ENCODE results near the gene FBXO28. TPM values are rescaled to one million over a fixed set of nuclear protein-coding genes. Genes with fewer than 3 reads are reported as not detected.

FBXO28 gene
- total RNA-seq, 2 experiments from 2014 or later: 28.6 to 29.1 TPM

DNA sequence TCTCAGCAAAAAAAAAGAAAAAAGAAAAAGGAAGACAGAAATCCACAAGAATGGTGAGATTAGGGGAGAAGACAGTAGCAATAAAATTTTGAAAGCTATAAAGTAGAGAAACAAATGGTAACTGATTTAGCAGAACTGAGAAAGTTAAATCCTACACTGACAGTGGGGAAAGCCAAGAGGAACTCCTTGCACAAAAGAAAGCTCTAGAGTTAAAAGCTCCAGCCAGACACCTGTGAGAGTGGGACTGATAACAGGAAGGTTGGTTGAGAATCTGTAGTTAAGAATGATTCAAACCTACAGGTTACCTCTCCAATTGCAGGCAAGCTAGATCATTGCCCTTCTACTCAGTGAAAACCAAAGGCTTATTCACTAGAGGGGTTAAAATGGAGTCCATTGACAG, 23.6 kb downstream of the FBXO28 start:
- CTCF ChIA-PET: no interaction called here

GRCh38 chr1:224138198-224138597, 24.3 kb downstream of the FBXO28 start:
- ChIA-PET CTCF (no interaction called here), POLR2A (no interaction called here)

More for the DNA sequence above, 23.6 kb downstream of the FBXO28 start:
- POLR2A ChIA-PET: no interaction called here

DNA sequence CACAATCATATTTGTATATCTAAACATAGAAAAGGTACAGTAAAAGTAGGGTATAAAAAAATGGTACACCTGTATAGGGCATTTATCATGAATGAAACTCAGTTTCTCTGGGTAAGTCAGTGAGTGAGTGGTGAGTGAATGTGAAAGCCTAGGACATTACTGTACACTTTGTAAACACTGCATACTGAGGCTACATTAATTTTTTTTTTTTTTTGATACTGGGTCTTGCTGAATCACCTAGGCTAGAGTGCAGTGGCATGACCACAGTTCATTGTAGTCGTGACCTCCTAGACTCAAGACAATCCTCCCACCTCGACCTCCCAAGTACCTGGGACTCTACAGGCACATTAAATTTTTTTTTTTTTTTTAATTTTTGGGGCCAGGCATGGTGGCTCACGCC, 27.8 kb downstream of the FBXO28 start:
- CTCF ChIA-PET: interaction anchor here (1.2 kb wide), 1 partner anchor 316 kb away, joined by 4 read pairs; no protein-coding TSS in a partner anchor
- POLR2A ChIA-PET: no interaction called here

DNA sequence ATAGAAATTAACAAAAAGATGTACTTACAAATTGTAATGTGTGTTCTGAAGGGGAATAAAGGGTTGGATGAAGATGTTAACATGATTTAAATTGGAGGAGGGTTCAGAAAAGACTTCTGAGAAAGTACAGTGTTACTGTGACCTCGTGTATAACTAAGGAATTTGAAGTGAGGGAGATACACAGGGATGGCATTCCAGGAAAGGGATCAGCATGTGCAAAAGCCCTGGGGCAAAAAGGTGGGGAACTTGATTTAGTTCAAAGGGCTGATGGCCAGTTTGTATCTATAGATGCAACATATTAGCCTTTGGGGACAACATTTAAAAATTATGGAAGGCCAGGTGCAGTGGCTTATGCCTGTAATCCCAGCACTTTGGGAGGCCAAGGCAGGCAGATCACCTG, 35.8 kb downstream of the FBXO28 start:
- POLR2A ChIA-PET: no interaction called here
- CTCF ChIA-PET: no interaction called here

DNA sequence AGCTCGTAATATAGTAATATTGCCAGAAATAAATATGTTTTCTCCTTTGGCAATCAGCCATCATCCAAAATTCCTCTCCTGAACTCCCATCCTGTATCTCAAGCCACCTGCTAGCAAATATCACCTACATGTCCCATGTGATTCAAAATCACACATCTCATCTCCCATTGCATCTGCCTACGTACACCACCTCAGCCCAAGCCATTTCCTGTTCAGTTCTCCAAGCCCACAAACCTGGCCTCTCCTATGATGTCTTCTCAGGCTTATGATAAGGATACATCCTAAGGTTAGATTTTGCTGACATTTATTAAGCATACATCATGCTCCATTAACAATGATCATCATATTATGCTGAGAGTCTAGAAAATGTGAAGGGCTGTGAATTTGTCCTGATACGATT, 37.2 kb downstream of the FBXO28 start:
- CTCF ChIA-PET: no interaction called here
- POLR2A ChIA-PET: no interaction called here

DNA sequence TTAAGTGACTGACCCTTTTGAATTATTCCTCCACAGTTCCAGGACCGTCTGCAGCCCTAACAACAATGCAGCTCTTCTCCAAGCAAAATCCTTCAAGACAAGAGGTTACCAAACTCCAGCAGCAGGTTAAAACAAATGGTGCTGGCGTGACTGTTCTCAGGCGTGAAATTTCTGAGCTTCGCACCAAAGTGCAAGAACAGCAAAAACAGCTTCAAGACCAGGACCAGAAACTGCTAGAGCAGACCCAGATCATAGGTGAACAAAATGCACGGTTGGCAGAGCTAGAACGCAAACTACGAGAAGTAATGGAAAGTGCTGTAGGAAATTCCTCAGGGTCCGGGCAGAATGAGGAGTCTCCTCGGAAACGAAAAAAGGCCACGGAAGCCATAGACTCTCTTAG, 43.4 kb downstream of the FBXO28 start:
- POLR2A ChIA-PET: no interaction called here
- CTCF ChIA-PET: no interaction called here

DNA sequence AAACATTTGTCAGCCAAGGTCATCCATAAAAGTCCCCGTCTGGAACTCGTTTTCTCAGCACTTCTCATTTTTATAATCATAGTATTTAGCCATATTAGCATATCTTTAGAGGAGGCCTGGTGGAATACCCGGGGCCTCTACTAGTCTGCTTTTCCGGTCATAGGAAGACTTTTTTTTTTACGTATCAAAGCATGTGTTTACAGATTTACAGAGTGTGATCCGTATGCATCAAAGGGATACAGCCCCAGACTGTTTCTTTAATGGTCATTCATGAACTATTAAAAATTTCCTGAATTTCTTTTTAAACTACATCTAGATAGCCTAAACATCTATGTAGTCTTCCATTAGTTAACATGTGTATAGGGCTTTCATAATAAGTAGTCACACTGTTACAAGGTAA, 45.6 kb downstream of the FBXO28 start:
- POLR2A ChIA-PET: no interaction called here
- CTCF ChIA-PET: no interaction called here

DNA sequence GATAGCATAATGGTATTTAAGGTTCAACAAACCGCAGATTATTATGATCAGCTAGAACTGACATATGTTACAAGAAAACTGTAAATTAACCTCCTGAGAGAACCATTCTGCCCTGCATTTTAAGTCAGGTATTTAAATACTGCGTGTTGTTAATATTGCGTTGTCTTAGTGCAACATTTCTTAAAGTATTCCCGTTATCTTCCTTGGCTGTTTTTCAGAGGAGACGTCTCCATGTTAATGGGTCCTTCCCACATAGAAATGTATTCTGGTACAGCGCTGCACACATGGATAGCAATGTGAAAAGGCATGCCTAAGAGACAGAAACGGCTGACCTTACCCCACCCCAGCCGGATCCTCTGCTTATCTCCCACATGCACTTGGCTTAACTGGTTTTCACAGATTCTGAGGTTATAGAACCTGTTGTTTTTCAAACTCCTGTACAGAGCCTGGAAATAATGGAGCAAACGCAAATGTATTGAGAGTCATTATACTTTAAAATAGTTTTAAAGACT, 46.3 kb downstream of the FBXO28 start:
- POLR2A ChIA-PET: no interaction called here

DNA sequence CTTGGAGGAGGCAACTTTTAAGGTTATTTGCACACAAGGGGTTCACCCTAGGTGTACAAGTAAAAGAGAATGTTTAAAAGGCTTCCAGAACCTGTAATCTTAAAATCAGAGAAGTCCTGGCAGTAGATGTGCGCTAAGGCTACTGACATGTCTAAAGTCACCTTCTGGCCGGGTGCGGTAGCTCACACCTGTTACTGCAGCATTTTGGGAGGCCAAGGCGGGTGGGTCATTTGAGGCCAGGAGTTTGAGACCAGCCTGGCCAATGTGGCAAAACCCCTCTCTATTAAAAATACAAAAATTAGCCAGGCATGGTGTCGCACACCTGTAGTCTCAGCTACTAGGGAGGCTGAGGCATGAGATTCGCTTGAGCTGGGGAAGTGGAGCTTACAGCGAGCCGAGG, 48.9 kb downstream of the FBXO28 start:
- CTCF ChIA-PET: no interaction called here
- POLR2A ChIA-PET: no interaction called here

More for the DNA sequence above, 46.3 kb downstream of the FBXO28 start:
- CTCF ChIA-PET: no interaction called here

- ChIA-PET CTCF (no interaction called here), POLR2A (no interaction called here)
These were observed 49.4 kb downstream of the FBXO28 start for GRCh38 chr1:224163311-224163710.

- CTCF ChIA-PET: interaction anchor here (1.0 to 1.2 kb wide), 2 partner anchors 12 to 37 kb away, joined by 3 to 5 read pairs; no protein-coding TSS in a partner anchor
- POLR2A ChIA-PET: interaction anchor here (1.2 kb wide), 1 partner anchor 13 kb away, joined by 7 read pairs; no protein-coding TSS in a partner anchor
These were observed 55.0 kb downstream of the FBXO28 start for GRCh38 chr1:224168859-224169380.

DNA sequence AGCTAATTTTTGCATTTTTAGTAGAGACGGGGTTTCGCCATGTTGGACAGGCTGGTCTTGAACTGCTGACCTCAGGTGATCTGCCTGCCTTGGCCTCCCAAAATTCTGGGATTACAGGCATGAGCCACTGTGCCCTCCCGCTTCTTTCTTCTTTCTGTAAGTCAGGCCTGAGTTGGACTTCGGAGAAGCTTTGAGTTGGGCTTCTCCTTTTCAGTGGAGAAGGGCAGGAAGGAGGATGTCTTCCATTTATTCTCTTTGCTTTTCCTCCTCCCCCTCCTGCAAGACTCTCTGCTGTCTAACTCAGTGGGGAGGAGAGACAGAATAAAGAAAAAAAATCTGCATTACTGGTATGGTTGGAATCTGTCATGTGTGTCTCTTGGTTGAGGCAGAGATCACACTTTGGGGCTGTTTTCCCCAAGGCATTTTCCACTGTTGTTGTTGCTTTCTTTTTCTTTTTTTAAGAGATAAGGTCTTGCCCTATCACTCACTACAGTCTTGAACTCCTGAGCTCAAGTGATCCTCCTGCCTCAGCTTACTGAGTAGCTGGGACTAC, 55.9 kb downstream of the FBXO28 start:
- CTCF ChIA-PET: interaction anchor here (1.0 to 1.2 kb wide), 2 partner anchors 11 to 36 kb away, joined by 3 to 5 read pairs; no protein-coding TSS in a partner anchor
- POLR2A ChIA-PET: interaction anchor here (1.2 kb wide), 1 partner anchor 12 kb away, joined by 7 read pairs; no protein-coding TSS in a partner anchor

DNA sequence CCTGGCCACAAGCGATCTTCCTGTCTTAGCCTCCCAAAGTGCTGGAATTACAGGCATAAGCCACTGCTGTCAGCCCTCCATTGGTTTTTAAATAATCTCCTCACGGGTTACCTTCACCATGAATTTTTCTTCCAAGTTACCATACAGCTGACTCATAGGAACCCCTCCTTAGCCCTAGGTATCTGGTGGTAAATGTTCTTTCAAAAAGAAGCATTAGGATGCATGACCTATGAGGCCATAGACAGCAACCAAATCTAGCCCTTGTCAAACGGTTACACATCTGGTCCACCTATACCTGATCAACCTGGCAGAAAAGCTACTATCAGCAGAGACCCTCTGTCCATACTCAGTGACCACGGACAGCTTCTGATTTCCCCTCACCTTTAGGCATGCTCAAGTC, 56.4 kb downstream of the FBXO28 start:
- POLR2A ChIA-PET: no interaction called here
- CTCF ChIA-PET: no interaction called here

DNA sequence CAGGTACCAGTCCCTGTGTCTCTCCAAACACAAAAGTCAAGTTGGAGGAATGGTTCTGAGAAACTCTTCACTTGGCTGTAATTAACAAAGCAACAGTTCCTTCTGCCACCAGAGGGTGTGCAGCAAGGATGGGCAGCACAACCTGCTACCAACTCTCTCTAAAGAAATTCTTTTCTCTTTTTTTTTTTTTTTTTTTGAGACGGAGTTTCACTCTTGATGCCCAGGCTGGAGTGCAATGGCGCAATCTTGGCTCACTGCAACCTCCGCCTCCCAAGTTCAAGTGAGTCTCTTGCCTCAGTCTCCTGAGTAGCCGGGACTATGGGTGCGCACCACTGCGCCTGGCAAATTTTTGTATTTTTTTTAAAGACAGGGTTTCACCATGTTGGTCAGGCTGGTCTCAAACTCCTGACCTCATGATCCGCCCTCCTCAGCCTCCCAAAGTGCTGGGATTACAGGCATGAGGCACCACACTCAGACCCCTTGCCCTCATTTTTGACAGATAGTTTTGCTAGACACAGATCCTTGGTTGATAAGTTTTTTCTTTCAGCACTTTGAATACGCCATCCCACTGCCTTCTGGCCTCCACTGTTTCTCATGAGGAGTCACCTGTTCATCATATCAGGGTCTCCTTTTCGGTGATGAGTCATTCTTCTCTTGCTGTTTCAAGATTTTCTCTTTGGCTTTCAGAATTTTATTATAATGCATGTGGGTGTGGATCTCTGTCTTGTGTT, 57.0 kb downstream of the FBXO28 start:
- POLR2A ChIA-PET: no interaction called here

DNA sequence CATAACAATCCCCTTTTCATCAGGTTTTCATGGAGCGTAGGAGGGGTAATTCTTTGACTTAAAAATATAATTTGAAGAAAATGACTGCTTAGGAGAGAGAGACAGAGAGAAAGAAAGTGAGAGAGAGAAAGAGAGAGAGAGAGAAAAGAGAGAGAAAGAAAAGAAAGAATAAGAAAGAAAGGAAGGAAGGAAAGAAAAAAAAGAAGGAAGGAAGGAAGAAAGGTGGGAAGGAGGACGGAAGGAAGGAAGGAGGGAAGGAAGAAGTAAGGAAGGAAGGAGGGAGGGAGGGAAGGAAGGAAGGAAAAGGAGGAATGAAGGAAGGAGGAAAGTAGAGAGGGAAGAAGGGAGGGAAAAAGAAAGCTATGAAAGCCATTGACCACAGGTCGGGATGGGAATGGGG, 58.3 kb downstream of the FBXO28 start:
- ChIA-PET CTCF (interaction anchor here (1.5 kb wide), 1 partner anchor 15 kb away, joined by 4 read pairs; no protein-coding TSS in a partner anchor), POLR2A (no interaction called here)

More for the DNA sequence above, 57.0 kb downstream of the FBXO28 start:
- CTCF ChIA-PET: no interaction called here

- ChIA-PET POLR2A (interaction anchor here (0.6 kb wide), 1 partner anchor 1879 kb away, joined by 4 read pairs; no protein-coding TSS in a partner anchor), CTCF (interaction anchor here (0.7 to 1.5 kb wide), 3 partner anchors 13 to 93 kb away, joined by 3 to 4 read pairs (median 4); no protein-coding TSS in a partner anchor)
These were observed 59.6 kb downstream of the FBXO28 start for GRCh38 chr1:224173523-224173922.

DNA sequence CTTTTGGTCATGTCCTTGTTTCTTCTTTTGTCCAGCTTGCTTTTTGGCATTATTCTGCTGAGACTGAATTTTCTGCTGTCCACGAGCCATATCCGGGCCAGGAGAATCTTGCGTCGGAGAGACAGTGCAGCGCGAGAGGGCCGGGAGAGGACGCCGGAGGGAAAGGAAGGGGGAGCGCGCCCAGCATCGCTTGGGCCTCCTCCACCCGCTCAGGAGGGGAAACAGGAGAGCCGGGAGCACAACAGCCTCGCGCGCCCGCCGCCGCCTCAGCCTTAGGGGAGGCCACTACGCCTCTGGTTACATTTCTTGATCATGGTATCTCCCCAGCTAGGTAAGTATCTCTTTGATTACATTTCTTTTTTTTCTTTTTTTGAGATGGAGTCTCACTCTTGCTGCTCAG, 61.7 kb downstream of the FBXO28 start:
- ChIA-PET POLR2A (no interaction called here), CTCF (no interaction called here)

DNA sequence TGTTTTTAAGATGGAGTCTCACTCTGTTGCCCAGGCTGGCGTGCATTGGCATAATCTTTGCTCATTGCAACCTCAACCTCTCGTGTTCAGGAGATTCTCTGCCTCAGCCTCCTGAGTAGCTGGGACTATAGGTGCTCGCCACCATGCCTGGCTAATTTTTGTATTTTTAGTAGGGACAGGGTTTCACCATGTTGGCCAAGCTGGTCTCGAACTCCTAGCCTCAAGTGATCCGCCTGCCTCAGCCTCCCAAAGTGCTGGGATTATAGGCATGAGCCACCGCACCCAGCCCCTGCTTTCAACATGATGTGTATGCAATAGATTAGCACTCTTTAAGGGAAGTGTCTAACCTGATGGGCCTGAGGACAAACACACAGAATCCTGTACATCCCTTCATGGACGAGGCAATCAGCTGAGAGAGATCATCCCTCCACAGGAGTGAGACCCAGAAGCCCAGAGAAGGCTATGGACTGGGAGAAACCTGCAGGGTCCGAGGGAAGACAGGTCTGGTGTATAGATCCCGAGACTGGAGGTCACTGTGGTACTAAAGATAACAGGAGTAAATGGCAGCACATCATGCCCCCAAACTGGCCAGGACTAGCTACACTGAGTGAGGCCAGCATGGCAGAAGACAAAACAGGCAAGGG, 63.6 kb downstream of the FBXO28 start:
- POLR2A ChIA-PET: no interaction called here

DNA sequence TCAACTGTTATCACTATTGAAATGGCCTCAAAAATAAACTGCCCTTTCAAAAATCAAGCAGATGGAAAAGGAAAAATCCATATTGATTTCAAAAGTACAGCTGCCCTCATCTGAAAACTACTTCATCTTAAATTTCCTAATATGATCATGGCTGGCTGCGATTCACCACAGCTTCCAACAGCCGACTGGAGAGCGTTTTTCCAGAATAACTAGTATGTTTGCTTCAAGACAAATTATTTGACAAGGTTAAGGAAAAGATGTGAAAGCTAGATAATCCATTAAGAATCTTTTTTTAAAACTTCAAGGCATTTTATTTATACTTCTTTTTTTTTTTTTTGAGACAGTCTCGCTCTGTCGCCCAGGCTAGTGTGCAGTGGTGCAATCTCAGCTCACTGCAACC, 65.0 kb downstream of the FBXO28 start:
- ChIA-PET POLR2A (no interaction called here), CTCF (no interaction called here)

More for the DNA sequence above, 63.6 kb downstream of the FBXO28 start:
- CTCF ChIA-PET: no interaction called here

DNA sequence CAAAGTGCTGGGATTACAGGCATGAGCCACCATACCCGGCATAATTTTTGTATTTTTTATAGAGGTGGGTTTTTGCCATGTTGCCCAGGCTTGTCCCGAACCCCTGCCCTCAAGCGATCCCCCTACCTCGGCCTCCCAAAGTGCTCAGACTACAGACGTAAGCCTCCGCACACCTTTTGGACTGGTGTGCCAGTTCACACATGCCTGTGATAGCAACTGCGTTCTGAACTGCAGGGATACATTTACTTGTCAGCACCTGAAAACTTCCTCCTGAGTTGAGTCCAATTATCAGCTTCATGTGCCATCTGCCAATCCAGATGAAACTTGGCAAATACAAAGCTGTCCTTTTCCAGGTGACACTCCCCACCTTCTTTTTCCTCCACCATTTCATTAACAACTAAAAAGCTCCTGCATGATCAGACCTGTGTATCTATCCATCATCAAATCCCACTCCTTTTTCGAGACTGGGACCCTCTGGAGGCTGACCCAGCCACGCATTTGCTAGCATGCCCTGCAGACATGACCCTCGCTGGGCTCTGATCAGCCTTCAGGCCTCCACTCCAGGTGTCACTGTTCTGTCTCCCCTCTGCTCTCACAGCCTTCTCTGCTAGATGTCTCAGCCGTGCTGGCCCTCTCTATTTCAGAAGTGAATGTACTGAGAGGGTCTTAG, 67.0 kb downstream of the FBXO28 start:
- POLR2A ChIA-PET: interaction anchor here (0.6 kb wide), 1 partner anchor 119 kb away, joined by 3 read pairs; no protein-coding TSS in a partner anchor

More for the DNA sequence above, 67.0 kb downstream of the FBXO28 start:
- CTCF ChIA-PET: interaction anchor here (1.8 to 2.0 kb wide), 2 partner anchors 12 kb away, joined by 5 read pairs; no protein-coding TSS in a partner anchor

All from activated CD8-positive, alpha-beta memory T cell treated with anti-CD3 and anti-CD28 coated beads for 36 hours (primary cell).